Subcutaneous adipose tissue (tissue), 4 donors: ENCODE measurements around the gene OARD1. TPM values are rescaled to one million over a fixed set of nuclear protein-coding genes. Genes with fewer than 3 reads are reported as not detected.

Experiments used
- CTCF ChIP-seq: fragments of 450-650 bp; IDR thresholded peaks from one replicate; pipeline ENCODE4 v1.5.1; 2016; ENCODE audit warnings: low read depth, mild to moderate bottlenecking, control low read depth, antibody characterized with exemption, moderate library complexity
- total RNA-seq, 4 donors: library from RNA; depleted of rRNA; stranded (reverse); fragments of >200 nt; gene quantifications; one replicate each; pipeline ENCODE4 v1.1.0, GENCODE V29; 2016

Gene OARD1
- total RNA-seq, 4 donors from 2014 or later = 13.9 to 30.3 (median 20.6) TPM

- TF ChIP-seq CTCF = no peak
These were observed 8.3 kb downstream of the OARD1 start for GRCh38 chr6:41063884-41064285.

- no peak for TF ChIP-seq CTCF
These were observed 10.1 kb downstream of the OARD1 start for GRCh38 chr6:41062056-41062455.

GRCh38 chr6:41061196-41061726, 10.9 kb downstream of the OARD1 start:
- TF ChIP-seq CTCF = no peak

GRCh38 chr6:41059556-41059955, 12.6 kb downstream of the OARD1 start:
- no peak for TF ChIP-seq CTCF

GRCh38 chr6:41058783-41059181, 13.4 kb downstream of the OARD1 start:
- no peak for TF ChIP-seq CTCF

- TF ChIP-seq CTCF = no peak
These were observed 15.2 kb downstream of the OARD1 start for GRCh38 chr6:41056768-41057490.

GRCh38 chr6:41055149-41055548, 17.0 kb downstream of the OARD1 start:
- TF ChIP-seq CTCF = no peak
